Retinal pigment epithelial cell (primary cell): ENCODE data around the gene B9D1.

ENCODE experiments used
- DNase-seq: peaks from one replicate; pipeline ENCODE4 v3.0.0-alpha.2; 2010; ENCODE audit warnings: low read depth
- H3K4me3 ChIP-seq: 2 replicates; pipeline ENCODE4 v1.5.1; 2011; ENCODE audit warnings: mild to moderate bottlenecking, low read length, control low read depth, moderate library complexity
- CTCF ChIP-seq: conservative IDR thresholded peaks from 2 replicates; pipeline ENCODE4 v1.5.1; 2011; ENCODE audit warnings: low read depth, low read length, control low read depth, inconsistent platforms

B9D1 gene

GRCh38 chr17:19302791-19303331 lies 59.7 kb downstream of the B9D1 start:
- no peak for TF ChIP-seq CTCF
- DNase-seq: no peak
- H3K4me3 ChIP-seq: no peak overlapping the region

GRCh38 chr17:19301973-19302372 lies 60.5 kb downstream of the B9D1 start:
- DNase-seq: no peak
- TF ChIP-seq CTCF: no peak
- no peak overlapping the region for H3K4me3 ChIP-seq

- H3K4me3 ChIP-seq: no peak overlapping the region
- no peak for DNase-seq
- TF ChIP-seq CTCF: no peak
Observed at GRCh38 chr17:19301274-19301951, 61.1 kb downstream of the B9D1 start.

GRCh38 chr17:19299866-19300265 lies 62.7 kb downstream of the B9D1 start:
- no peak overlapping the region for H3K4me3 ChIP-seq
- no peak for DNase-seq
- TF ChIP-seq CTCF: no peak

- DNase-seq: no peak
- TF ChIP-seq CTCF: no peak
Observed at GRCh38 chr17:19299214-19299747, 63.2 kb downstream of the B9D1 start.

GRCh38 chr17:19298569-19299213 lies 63.8 kb downstream of the B9D1 start:
- no peak for DNase-seq
- no peak overlapping the region for H3K4me3 ChIP-seq
- no peak for TF ChIP-seq CTCF

More at GRCh38 chr17:19299214-19299747, 63.2 kb downstream of the B9D1 start:
- H3K4me3 ChIP-seq: no peak overlapping the region
